ELR (cell line): ENCODE measurements around the gene RBM33.

Source experiments
- DNase-seq: peaks from one replicate; pipeline ENCODE4 v3.0.0-alpha.2; 2015; ENCODE audit warnings: low read depth

RBM33 gene

GRCh38 chr7:155694851-155695250 is 50.4 kb downstream of the RBM33 start:
- DNase-seq, result peak; percentile 35

- DNase-seq, result no peak
Observed at GRCh38 chr7:155696747-155697146, 52.3 kb downstream of the RBM33 start.

- DNase-seq, result no peak
Observed at GRCh38 chr7:155698633-155699032, 54.2 kb downstream of the RBM33 start.

- DNase-seq, result no peak
Observed at GRCh38 chr7:155699180-155699579, 54.7 kb downstream of the RBM33 start.

- DNase-seq, result no peak
Observed at GRCh38 chr7:155700847-155701246, 56.4 kb downstream of the RBM33 start.

GRCh38 chr7:155701972-155702544 is 57.6 kb downstream of the RBM33 start:
- DNase-seq, result no peak

GRCh38 chr7:155702616-155703015 is 58.2 kb downstream of the RBM33 start:
- DNase-seq, result peak; percentile 34

GRCh38 chr7:155705623-155706360 is 61.3 kb downstream of the RBM33 start:
- DNase-seq, result no peak

GRCh38 chr7:155706376-155706775 is 61.9 kb downstream of the RBM33 start:
- DNase-seq, result no peak

GRCh38 chr7:155709453-155709852 is 65.0 kb downstream of the RBM33 start:
- DNase-seq, result no peak

GRCh38 chr7:155710031-155710430 is 65.6 kb downstream of the RBM33 start:
- no peak for DNase-seq

- no peak for DNase-seq
Observed at GRCh38 chr7:155710530-155710929, 66.1 kb downstream of the RBM33 start.

GRCh38 chr7:155711081-155711480 is 66.6 kb downstream of the RBM33 start:
- DNase-seq, result no peak

- DNase-seq, result no peak
Observed at GRCh38 chr7:155713384-155713783, 68.9 kb downstream of the RBM33 start.

- no peak for DNase-seq
Observed at GRCh38 chr7:155714702-155715101, 70.2 kb downstream of the RBM33 start.

- DNase-seq, result no peak
Observed at GRCh38 chr7:155715111-155715805, 70.8 kb downstream of the RBM33 start.

GRCh38 chr7:155717010-155717744 is 72.7 kb downstream of the RBM33 start:
- no peak for DNase-seq

- no peak for DNase-seq
Observed at GRCh38 chr7:155721056-155721455, 76.6 kb downstream of the RBM33 start.

- no peak for DNase-seq
Observed at GRCh38 chr7:155722118-155722517, 77.7 kb downstream of the RBM33 start.

- DNase-seq, result no peak
Observed at GRCh38 chr7:155722936-155723335, 78.5 kb downstream of the RBM33 start.

- peak; percentile 3 for DNase-seq
Observed at GRCh38 chr7:155724327-155725005, 80.0 kb downstream of the RBM33 start.

- DNase-seq, result no peak
Observed at GRCh38 chr7:155725006-155725355, 80.5 kb downstream of the RBM33 start.
